ENCODE data around the gene ANKRD33B. TPM values are rescaled to one million over a fixed set of nuclear protein-coding genes. Genes with fewer than 3 reads are reported as not detected.

The ANKRD33B gene
- total RNA-seq, 6 experiments from 2014 or later = 6.3 to 13.2 (median 11.9) TPM

- Mint-ChIP-seq H3K36me3 (ENCODE audit: low read depth) (no peaks in the 10 kb centered on the region), H3K27ac (peak overlapping the region; percentile 99), H3K4me3 (peak overlapping the region; percentile 54; the same call in 1 of the 2 replicates), H3K4me1 (ENCODE audit: low read depth) (peaks cover 67% of the 10 kb centered on the region), H3K27me3 (ENCODE audit: insufficient read depth) (peaks cover 2% of the 10 kb centered on the region; the same call in 1 of the 2 replicates), H3K9me3 (no peaks in the 10 kb centered on the region; the same call in 1 of the 2 replicates)
- no peak for DNase-seq
- no peak for TF ChIP-seq CTCF (IDR thresholded peaks at IDR 0.05)
Observed at GRCh38 chr5:10550222-10550995, 13.5 kb upstream of the ANKRD33B start.

- no peaks in the 10 kb centered on the region; the same call in 1 of the 2 replicates for H3K9me3 Mint-ChIP-seq
- H3K4me3 Mint-ChIP-seq = peak overlapping the region; percentile 70
- no peaks in the 10 kb centered on the region for H3K36me3 Mint-ChIP-seq (ENCODE audit: low read depth)
- peaks cover 2% of the 10 kb centered on the region; the same call in 1 of the 2 replicates for H3K27me3 Mint-ChIP-seq (ENCODE audit: insufficient read depth)
- peaks cover 69% of the 10 kb centered on the region for H3K4me1 Mint-ChIP-seq (ENCODE audit: low read depth)
- H3K27ac Mint-ChIP-seq = peak overlapping the region; percentile 99
- no peak for TF ChIP-seq CTCF (IDR thresholded peaks at IDR 0.05)
- no peak for DNase-seq
Observed at GRCh38 chr5:10551782-10552138, 12.1 kb upstream of the ANKRD33B start.

- peak overlapping the region; percentile 99 for H3K27ac Mint-ChIP-seq
- H3K27me3 Mint-ChIP-seq (ENCODE audit: insufficient read depth) = peaks cover 2% of the 10 kb centered on the region
- no peak; the same call in 1 of the 2 replicates for TF ChIP-seq CTCF (IDR thresholded peaks at IDR 0.05)
- DNase-seq = no peak
- H3K4me1 Mint-ChIP-seq (ENCODE audit: low read depth) = peaks cover 75% of the 10 kb centered on the region
- H3K4me3 Mint-ChIP-seq = peak overlapping the region; percentile 70; the same call in 1 of the 2 replicates
- no peaks in the 10 kb centered on the region; the same call in 1 of the 2 replicates for H3K9me3 Mint-ChIP-seq
- H3K36me3 Mint-ChIP-seq (ENCODE audit: low read depth) = no peaks in the 10 kb centered on the region
Observed at GRCh38 chr5:10552183-10553143, 11.4 kb upstream of the ANKRD33B start.

GRCh38 chr5:10553476-10553875, 10.4 kb upstream of the ANKRD33B start:
- H3K4me3 Mint-ChIP-seq = no peak overlapping the region
- H3K36me3 Mint-ChIP-seq (ENCODE audit: low read depth) = no peaks in the 10 kb centered on the region
- peaks cover 2% of the 10 kb centered on the region for H3K27me3 Mint-ChIP-seq (ENCODE audit: insufficient read depth)
- H3K27ac Mint-ChIP-seq = peak overlapping the region; percentile 39
- peaks cover 84% of the 10 kb centered on the region for H3K4me1 Mint-ChIP-seq (ENCODE audit: low read depth)
- DNase-seq = no peak
- H3K9me3 Mint-ChIP-seq = no peaks in the 10 kb centered on the region; the same call in 1 of the 2 replicates
- no peak for TF ChIP-seq CTCF (IDR thresholded peaks at IDR 0.05)

- Mint-ChIP-seq H3K4me1 (ENCODE audit: low read depth) (peaks cover 88% of the 10 kb centered on the region), H3K27me3 (ENCODE audit: insufficient read depth) (no peaks in the 10 kb centered on the region; the same call in none of the 2 replicates), H3K27ac (peak overlapping the region; percentile 95), H3K4me3 (peak overlapping the region; percentile 68), H3K36me3 (ENCODE audit: low read depth) (no peaks in the 10 kb centered on the region), H3K9me3 (no peaks in the 10 kb centered on the region; the same call in 1 of the 2 replicates)
- no peak for TF ChIP-seq CTCF (IDR thresholded peaks at IDR 0.05)
- DNase-seq = peak; percentile 90
Observed at GRCh38 chr5:10555277-10555684, 8.6 kb upstream of the ANKRD33B start.

Data from HFFc6 (cell line).